Fibroblast of pulmonary artery (primary cell): Measurements from ENCODE around the gene BANF2.

Source experiments
- DNase-seq: peaks from one replicate; pipeline ENCODE4 v3.0.0-alpha.2; 2010; ENCODE audit warnings: low read depth
- H3K4me3 ChIP-seq: replicated peaks from 2 replicates; pipeline ENCODE4 v1.5.1; 2011; ENCODE audit warnings: low read depth, mild to moderate bottlenecking, control low read depth, low read length, moderate library complexity
- TF ChIP-seq, protein P1 (sequence below): IDR thresholded peaks from 2 replicates; pipeline ENCODE4 v1.5.1; 2011; ENCODE audit warnings: mild to moderate bottlenecking, control low read depth, low read length, inconsistent platforms; ENCODE audit errors: missing control alignments

Gene BANF2

DNA sequence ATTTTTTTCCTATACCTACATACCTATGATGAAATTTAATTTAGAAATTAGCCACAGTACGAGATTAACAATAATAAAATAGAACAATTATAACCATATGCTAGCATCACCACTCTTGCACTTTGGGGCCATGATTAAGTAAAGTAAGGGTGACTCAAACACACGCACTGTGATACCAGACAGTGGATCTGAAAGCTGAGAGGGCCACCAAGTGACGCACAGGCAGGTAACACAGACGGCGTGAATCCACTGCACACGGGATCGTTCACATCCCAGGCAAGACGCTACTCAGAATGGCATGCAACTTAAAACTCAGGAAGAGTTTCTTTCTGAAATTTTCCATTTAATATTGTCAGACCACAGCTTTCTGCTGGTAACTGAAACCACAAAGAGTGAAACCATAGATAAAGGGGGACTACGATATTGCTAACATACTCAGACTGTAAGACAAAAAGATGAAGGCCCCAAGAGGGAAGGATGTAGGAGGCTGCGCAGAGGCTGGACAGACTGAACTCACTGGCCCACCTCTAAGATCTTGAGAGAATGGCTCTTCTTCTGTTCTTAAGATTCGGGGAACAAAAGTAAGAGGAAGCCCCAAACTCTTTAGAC lies 35.6 kb upstream of the BANF2 start:
- DNase-seq = no peak
- TF ChIP-seq, protein P1, sequence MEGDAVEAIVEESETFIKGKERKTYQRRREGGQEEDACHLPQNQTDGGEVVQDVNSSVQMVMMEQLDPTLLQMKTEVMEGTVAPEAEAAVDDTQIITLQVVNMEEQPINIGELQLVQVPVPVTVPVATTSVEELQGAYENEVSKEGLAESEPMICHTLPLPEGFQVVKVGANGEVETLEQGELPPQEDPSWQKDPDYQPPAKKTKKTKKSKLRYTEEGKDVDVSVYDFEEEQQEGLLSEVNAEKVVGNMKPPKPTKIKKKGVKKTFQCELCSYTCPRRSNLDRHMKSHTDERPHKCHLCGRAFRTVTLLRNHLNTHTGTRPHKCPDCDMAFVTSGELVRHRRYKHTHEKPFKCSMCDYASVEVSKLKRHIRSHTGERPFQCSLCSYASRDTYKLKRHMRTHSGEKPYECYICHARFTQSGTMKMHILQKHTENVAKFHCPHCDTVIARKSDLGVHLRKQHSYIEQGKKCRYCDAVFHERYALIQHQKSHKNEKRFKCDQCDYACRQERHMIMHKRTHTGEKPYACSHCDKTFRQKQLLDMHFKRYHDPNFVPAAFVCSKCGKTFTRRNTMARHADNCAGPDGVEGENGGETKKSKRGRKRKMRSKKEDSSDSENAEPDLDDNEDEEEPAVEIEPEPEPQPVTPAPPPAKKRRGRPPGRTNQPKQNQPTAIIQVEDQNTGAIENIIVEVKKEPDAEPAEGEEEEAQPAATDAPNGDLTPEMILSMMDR = no peak
- no peak overlapping the region for H3K4me3 ChIP-seq

DNA sequence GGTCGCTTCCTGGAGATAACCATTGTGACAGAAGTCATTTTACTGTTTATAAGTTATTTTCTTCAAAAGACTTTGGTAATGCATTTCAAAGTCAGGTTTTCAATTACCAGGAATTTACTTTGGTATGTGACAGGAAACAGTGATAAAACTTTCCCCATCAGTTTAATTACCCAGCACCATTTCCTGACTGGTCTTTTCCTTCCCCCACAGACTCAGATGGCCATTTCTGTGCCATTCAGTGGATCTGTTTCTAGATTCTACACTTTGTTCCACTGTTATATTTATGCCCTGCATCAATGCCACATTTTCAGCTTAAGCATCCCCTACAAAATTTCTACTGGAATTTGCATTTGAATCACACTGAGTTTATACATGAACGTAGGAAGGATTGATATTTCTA lies 34.0 kb upstream of the BANF2 start:
- TF ChIP-seq, protein P1 = no peak
- no peak overlapping the region for H3K4me3 ChIP-seq
- no peak for DNase-seq

DNA sequence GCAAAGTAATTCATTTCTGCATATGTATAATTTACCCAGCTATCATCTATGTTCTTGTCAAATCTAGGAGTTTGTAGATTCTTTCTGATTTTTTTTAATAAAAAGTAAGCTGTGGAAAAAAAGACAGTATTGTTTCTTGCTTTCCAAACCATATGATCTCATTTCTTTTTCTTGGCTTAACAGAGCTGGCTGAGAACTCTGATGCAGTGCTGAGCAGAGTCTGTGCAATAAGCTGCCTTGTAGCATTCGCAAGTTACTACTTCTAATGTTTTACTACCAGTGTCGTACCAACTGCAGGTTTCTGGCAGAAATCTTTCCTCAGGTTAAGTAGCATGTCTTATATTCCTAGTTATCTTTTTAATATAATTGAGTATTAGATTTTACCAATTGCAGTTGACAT lies 33.3 kb upstream of the BANF2 start:
- TF ChIP-seq, protein P1 = no peak
- no peak overlapping the region for H3K4me3 ChIP-seq
- peak; percentile 71 for DNase-seq

DNA sequence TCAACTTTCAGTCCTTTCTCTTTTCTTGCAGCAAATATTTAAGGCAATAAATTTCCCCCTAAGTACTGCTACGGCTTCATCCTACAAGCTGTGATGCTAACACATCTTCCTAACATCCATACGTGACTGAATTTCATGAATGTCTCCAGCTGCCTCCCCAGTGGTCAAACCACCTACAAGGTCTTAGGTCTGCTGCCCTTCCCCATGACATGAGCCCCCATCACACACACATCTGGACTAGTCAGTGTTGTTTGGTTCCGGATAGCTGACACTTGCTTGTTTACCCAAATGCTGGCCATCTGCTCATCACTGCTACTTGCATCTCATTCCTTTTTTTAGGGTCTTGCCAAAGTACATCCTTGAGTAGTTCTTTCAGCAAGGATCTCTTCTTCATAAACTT lies 32.3 kb upstream of the BANF2 start:
- no peak overlapping the region for H3K4me3 ChIP-seq
- TF ChIP-seq, protein P1 = no peak
- DNase-seq = no peak

DNA sequence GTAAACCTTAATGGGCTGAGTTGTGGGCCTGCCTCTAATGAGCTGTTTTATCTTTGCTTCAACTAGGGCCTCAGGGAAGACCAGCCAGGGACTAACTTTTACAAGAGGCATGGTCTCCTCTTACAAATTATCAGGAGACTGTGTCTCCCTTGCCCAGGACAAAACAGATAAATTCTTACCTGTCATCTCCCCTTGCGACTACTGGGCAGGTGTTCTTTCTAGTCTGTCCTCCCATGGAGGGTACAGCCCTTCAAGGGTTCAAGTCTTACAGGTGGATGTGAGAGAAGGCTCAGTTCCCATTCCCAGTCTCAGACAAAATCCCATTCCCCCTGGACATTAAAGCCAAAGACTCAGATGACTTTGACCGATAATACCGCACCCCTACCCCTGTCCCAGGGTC lies 31.3 kb upstream of the BANF2 start:
- DNase-seq = no peak
- TF ChIP-seq, protein P1 = no peak
- no peak overlapping the region for H3K4me3 ChIP-seq

DNA sequence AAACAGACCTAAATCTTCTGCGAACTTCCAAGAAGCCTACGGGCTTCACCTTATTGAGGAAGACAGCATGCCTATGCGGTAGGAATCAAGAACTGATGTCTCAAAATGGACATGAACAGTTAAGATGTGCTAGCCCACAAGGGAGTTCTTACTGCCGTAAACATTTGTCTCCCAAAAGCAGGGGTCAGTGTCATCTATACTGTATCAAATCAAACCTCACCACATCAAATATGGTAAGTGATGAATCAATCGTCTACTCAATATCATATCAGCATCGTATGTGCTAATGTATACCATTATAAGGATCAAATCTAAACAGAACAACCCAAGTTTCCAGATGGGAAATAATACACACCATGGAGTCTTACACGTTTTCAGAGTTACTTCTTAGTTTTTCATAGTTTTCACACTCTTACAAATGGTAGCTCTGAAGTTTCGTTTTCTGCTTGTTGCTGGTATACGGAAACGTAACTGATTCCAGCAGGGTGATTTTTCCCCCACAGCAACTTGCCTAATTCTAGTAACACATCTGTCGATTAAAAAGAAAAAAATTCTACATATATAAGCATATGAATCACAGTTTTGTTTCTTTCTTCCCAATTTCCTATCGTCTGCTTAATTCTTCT lies 30.3 kb upstream of the BANF2 start:
- H3K4me3 ChIP-seq = no peak overlapping the region
- no peak for DNase-seq
- TF ChIP-seq, protein P1 = no peak

DNA sequence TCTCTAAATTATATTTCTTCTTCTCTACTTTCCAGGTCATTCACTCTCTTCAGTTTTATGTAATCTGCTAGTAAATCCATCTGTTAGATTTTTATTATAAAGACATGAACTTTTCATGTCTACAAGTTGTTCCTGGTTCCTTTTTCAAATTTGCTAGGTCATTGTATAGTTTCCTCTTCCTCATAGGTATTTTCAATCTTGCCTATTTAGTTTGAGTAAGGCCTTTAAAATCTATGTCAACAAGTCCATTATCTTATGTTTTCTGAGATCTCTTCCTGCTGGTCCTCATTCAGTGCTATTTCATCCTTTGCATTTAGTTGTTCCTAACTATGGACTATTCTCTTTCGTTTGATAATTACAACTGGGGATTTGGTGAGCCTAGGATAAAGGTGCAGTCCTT lies 28.8 kb upstream of the BANF2 start:
- TF ChIP-seq, protein P1 = no peak
- DNase-seq = no peak
- no peak overlapping the region for H3K4me3 ChIP-seq
